OCI-LY7 (cell line): ENCODE measurements around the gene CDKAL1.

Experiments
- CTCF ChIP-seq: fragments of 200-600 bp; sonication (generic); conservative IDR thresholded peaks from 2 replicates; pipeline ENCODE4 v1.5.1; 2014; ENCODE audit warnings: mild to moderate bottlenecking, antibody characterized with exemption, low read length, moderate library complexity, mixed read lengths
- EZH2phosphoT487 ChIP-seq: fragments of 200-600 bp; sonication (generic); IDR thresholded peaks from 2 replicates; pipeline ENCODE4 v1.6.1; 2018; ENCODE audit warnings: low read depth, borderline replicate concordance, mild to moderate bottlenecking, mixed run types, antibody characterized with exemption, low read length, moderate library complexity, mixed read lengths

- TF ChIP-seq CTCF (no peak), EZH2phosphoT487 (no peak)
Measured at GRCh38 chr6:20778912-20779311, 244.7 kb downstream of the CDKAL1 start.
